Endothelial cell of umbilical vein (primary cell): ENCODE measurements around the gene C3orf33. TPM values are rescaled to one million over a fixed set of nuclear protein-coding genes. Genes with fewer than 3 reads are reported as not detected.

ENCODE experiments used
- BruUV-seq: library from RNA; stranded (reverse); fragments of 400-500 nt; replicated peaks from 2 replicates; lab custom pipeline; 2021; lab: Mats Ljungman, UMichigan
- CTCF ChIA-PET: fragments of 300-600, 350-600 bp; sonication (Branson Sonifier 250); formaldehyde crosslinking; loops from one replicate; lab custom pipeline; 2021; ENCODE audit warnings: antibody characterized with exemption, inconsistent platforms; lab: Charles Lee
- POLR2A ChIA-PET: fragments of 300-600, 350-600 bp; sonication (Branson Sonifier 250); formaldehyde crosslinking; loops from one replicate; lab custom pipeline; 2021; ENCODE audit warnings: antibody characterized with exemption, inconsistent platforms; lab: Charles Lee
- DNase-seq: peaks from one replicate; pipeline ENCODE4 v3.0.0-alpha.2; 2011; ENCODE audit warnings: low read depth, low spot score
- FAIRE-seq: peaks from 2 replicates; lab custom pipeline; 2011; peaks lifted over from hg19 to GRCh38; lab: Jason Lieb, UNC
- H2AFZ ChIP-seq: 2 replicates; pipeline ENCODE4 v1.6.0; 2012; ENCODE audit warnings: low read depth, low read length, control low read depth, inconsistent platforms
- H3K27ac ChIP-seq: 2 replicates; pipeline ENCODE4 v1.5.1; 2011; ENCODE audit warnings: low read depth, mild to moderate bottlenecking, control low read depth, low read length, moderate library complexity; ENCODE audit not compliant: insufficient read depth
- H3K27me3 ChIP-seq, 2 experiments: 2 replicates each; pipeline versions ENCODE4 v1.6.0 to v1.6.1; 2011; ENCODE audit warnings: low read length in 2 of 2, mixed read lengths in 1 of 2; ENCODE audit not compliant: control insufficient read depth in 2 of 2, insufficient read depth in 2 of 2
- H3K36me3 ChIP-seq, 2 experiments: 2 replicates in 1 of 2; 3 replicates in 1 of 2; pipeline ENCODE4 v1.5.1; 2011; ENCODE audit warnings: low read length in 2 of 2, mild to moderate bottlenecking in 1 of 2, moderate library complexity in 1 of 2; ENCODE audit not compliant: control insufficient read depth in 2 of 2, insufficient read depth in 2 of 2; ENCODE audit errors: extremely low read depth in 1 of 2
- H3K4me1 ChIP-seq: 3 replicates; pipeline ENCODE4 v1.5.1; 2011; ENCODE audit warnings: mild to moderate bottlenecking, low read length; ENCODE audit not compliant: control insufficient read depth, insufficient read depth; ENCODE audit errors: extremely low read depth
- H3K4me2 ChIP-seq: 2 replicates; pipeline ENCODE4 v1.6.1; 2011; ENCODE audit warnings: low read length, control low read depth, mixed read lengths; ENCODE audit not compliant: insufficient read depth
- H3K4me3 ChIP-seq, 3 experiments: fragments of 200-600 bp in 1 of 3; sonication (generic), shearing (Covaris generic) in 1 of 3; replicated peaks in 1 of 3; 2 replicates each; pipeline ENCODE4 v1.5.1; 2011 to 2016; ENCODE audit warnings: control low read depth in 3 of 3, low read length in 3 of 3, mild to moderate bottlenecking in 2 of 3, inconsistent platforms in 1 of 3, low read depth in 1 of 3, moderate library complexity in 1 of 3; ENCODE audit not compliant: insufficient read depth in 1 of 3
- H3K79me2 ChIP-seq: 2 replicates; pipeline ENCODE4 v1.6.0; 2012; ENCODE audit warnings: low read length, inconsistent platforms; ENCODE audit not compliant: control insufficient read depth, insufficient read depth
- H3K9ac ChIP-seq: replicated peaks from 2 replicates; pipeline ENCODE3; 2011; ENCODE audit warnings: low read length, control low read depth; ENCODE audit not compliant: insufficient read depth; ENCODE audit errors: extremely low read depth
- H3K9me1 ChIP-seq: replicated peaks from 3 replicates; pipeline ENCODE4 v1.6.0; 2011; ENCODE audit warnings: mild to moderate bottlenecking, low read length; ENCODE audit not compliant: control insufficient read depth, insufficient read depth; ENCODE audit errors: extremely low read depth
- H3K9me3 ChIP-seq: replicated peaks from 2 replicates; pipeline ENCODE4 v1.5.1; 2012; ENCODE audit warnings: low read length, inconsistent platforms; ENCODE audit not compliant: control insufficient read depth, insufficient read depth
- H4K20me1 ChIP-seq: replicated peaks from 2 replicates; pipeline ENCODE3; 2011; ENCODE audit warnings: mild to moderate bottlenecking, low read length; ENCODE audit not compliant: control insufficient read depth, insufficient read depth; ENCODE audit errors: extremely low read depth
- CTCF ChIP-seq, 2 donors: IDR thresholded peaks; 1 replicate in 1 of 2; 2 replicates in 1 of 2; pipeline ENCODE4 v1.5.1; 2011; ENCODE audit warnings: low read length in 2 of 2, mild to moderate bottlenecking in 2 of 2, moderate library complexity in 2 of 2, control low read depth in 1 of 2, inconsistent platforms in 1 of 2, low read depth in 1 of 2; ENCODE audit not compliant: insufficient read depth in 1 of 2; ENCODE audit errors: extremely low read depth in 1 of 2
- EZH2 ChIP-seq: IDR thresholded peaks from 2 replicates; pipeline ENCODE4 v1.6.1; 2012; ENCODE audit warnings: borderline replicate concordance, low read depth, mild to moderate bottlenecking, moderate library complexity, low read length, inconsistent platforms; ENCODE audit not compliant: severe bottlenecking
- FOS ChIP-seq: IDR thresholded peaks from 2 replicates; pipeline ENCODE4 v1.6.1; 2011; ENCODE audit warnings: mild to moderate bottlenecking, low read length, moderate library complexity, borderline replicate concordance; ENCODE audit not compliant: insufficient read depth
- GATA2 ChIP-seq: IDR thresholded peaks from 2 replicates; pipeline ENCODE4 v1.7.0; 2011; ENCODE audit warnings: low read depth, mild to moderate bottlenecking, moderate library complexity, mixed read lengths, low read length; ENCODE audit not compliant: insufficient read length, insufficient read depth
- JUN ChIP-seq: IDR thresholded peaks from 2 replicates; pipeline ENCODE4 v1.6.1; 2011; ENCODE audit warnings: borderline replicate concordance, low read depth; ENCODE audit not compliant: insufficient read length, insufficient read depth
- MAX ChIP-seq: IDR thresholded peaks from 2 replicates; pipeline ENCODE4 v1.6.1; 2011; ENCODE audit not compliant: insufficient read depth, insufficient read length
- MYC ChIP-seq: IDR thresholded peaks from one replicate; pipeline ENCODE4 v1.6.1; 2011; ENCODE audit warnings: mild to moderate bottlenecking, low read depth, low read length
- POLR2A ChIP-seq: IDR thresholded peaks from 2 replicates; pipeline ENCODE4 v1.6.1; 2012; ENCODE audit warnings: low read depth, mild to moderate bottlenecking, control low read depth, low read length
- POLR2AphosphoS5 ChIP-seq: IDR thresholded peaks from 2 replicates; pipeline ENCODE4 v1.6.1; 2012; ENCODE audit warnings: low read depth, mild to moderate bottlenecking, control low read depth, low read length, moderate library complexity; ENCODE audit not compliant: insufficient read depth
- dilution Hi-C: fragments of 300-500 bp; cut with MboI; formaldehyde crosslinking; loops from one replicate; pipeline ENCODE4 v1.15.0; 2019; ENCODE audit warnings: low sequenced_read_pairs; ENCODE audit not compliant: extremely low pct_ligation_motif_present
- intact Hi-C: fragments of 100-400 bp; cut with micrococcal nuclease; formaldehyde crosslinking; loops from one replicate; pipeline ENCODE4 v1.10.0; 2022
- polyA plus RNA-seq, 4 experiments: library from polyadenylated mRNA; depleted of rRNA in 3 of 4; stranded (reverse) in 3 of 4; unstranded in 1 of 4; fragments of >200 nt; gene quantifications; 2 replicates each; pipeline versions ENCODE4 v1.2.1 to v1.2.3, GENCODE V29; 2011 to 2012; ENCODE audit warnings: missing spikeins in 1 of 4
- total RNA-seq: library from RNA; stranded (reverse); gene quantifications from 2 replicates; pipeline ENCODE4 v1.2.3, GENCODE V29; 2021

Gene C3orf33
- total and polyA plus RNA-seq, 2 donors (not counting 3 experiments of a cell fraction or from before 2014, with no cell fraction given), result 1.7 to 2.3 TPM

- FAIRE-seq (no peak), DNase-seq (no peak)
- intact Hi-C loops, result no loop called here
- CTCF ChIA-PET, result no interaction called here
- TF ChIP-seq GATA2, result no peak
- TF ChIP-seq FOS, result no peak
- no peak for TF ChIP-seq MAX
- TF ChIP-seq POLR2AphosphoS5, result no peak
- no peak for TF ChIP-seq JUN
- no peak for TF ChIP-seq CTCF (IDR thresholded peaks at IDR 0.05; ENCODE audit: extremely low read depth in 1 of 2, insufficient read depth in 1 of 2, low read depth in 1 of 2, low read length in 2 of 2)
- no peak for TF ChIP-seq EZH2
- no peak for TF ChIP-seq MYC
- no peak for TF ChIP-seq POLR2A
- Histone ChIP-seq H4K20me1 (no peaks in the 10 kb centered on the region), H3K4me1 (peaks cover 4% of the 10 kb centered on the region), H3K9me1 (peaks cover 2% of the 10 kb centered on the region), H3K27ac (no peak overlapping the region), H3K36me3 (no peaks in the 10 kb centered on the region), H3K79me2 (no peaks in the 10 kb centered on the region), H3K4me3 (no peak overlapping the region), H3K4me2 (no peak overlapping the region), H2AFZ (no peak overlapping the region), H3K27me3 (no peaks in the 10 kb centered on the region), H3K9ac (no peak overlapping the region), H3K9me3 (no peaks in the 10 kb centered on the region)
- dilution Hi-C loops, result no loop called here
- no TSS peak for BruUV-seq
- POLR2A ChIA-PET, result no interaction called here
These were observed 1.8 kb downstream of the C3orf33 start for GRCh38 chr3:155804323-155804722.
